LNCAP (cell line): ENCODE data around the gene COG4.

ENCODE experiments used
- TF ChIP-seq, protein P1 (sequence below): fragments of 450-650 bp; IDR thresholded peaks from 2 replicates; pipeline ENCODE4 v1.5.1; 2017; ENCODE audit warnings: mild to moderate bottlenecking

COG4 gene

DNA sequence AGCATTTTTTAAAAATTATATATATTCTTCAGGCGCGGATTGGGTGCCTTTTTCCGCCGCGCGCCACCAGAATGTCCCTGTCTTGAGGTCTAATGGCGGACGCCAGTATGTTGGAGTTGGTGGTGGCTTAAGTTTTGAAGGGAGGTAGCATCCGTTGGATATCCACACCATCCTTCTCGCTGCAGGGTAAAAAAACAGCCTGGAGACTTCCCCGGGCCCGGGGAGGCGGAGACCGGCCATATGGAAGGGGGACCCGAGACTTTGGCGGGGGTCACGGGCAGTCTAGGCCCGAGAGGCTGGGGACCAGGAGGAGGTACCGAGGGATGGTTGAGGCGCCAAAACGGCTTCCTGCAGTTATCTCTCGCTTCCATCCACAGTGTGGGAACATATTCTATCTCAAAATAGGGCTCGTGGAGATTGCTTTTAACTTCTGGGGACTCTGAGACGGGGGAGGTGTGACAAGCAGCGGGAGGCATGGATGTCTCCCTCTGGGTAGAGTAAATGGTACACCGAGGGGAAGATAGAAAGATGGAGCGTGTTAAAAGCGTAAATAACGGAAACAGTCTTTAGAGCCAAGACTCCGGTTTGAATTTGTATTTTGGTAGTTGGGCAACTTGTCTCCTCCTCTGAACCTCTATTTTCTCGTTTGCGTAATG, 517 bp upstream of the COG4 start, which contains the start of gene SF3B3:
Gene SF3B3, plus strand, starts transcription at position 74 of the 656 bp plus-strand sequence. CDS start 2,841 bp downstream, outside the sequence.
- TF ChIP-seq, protein P1, sequence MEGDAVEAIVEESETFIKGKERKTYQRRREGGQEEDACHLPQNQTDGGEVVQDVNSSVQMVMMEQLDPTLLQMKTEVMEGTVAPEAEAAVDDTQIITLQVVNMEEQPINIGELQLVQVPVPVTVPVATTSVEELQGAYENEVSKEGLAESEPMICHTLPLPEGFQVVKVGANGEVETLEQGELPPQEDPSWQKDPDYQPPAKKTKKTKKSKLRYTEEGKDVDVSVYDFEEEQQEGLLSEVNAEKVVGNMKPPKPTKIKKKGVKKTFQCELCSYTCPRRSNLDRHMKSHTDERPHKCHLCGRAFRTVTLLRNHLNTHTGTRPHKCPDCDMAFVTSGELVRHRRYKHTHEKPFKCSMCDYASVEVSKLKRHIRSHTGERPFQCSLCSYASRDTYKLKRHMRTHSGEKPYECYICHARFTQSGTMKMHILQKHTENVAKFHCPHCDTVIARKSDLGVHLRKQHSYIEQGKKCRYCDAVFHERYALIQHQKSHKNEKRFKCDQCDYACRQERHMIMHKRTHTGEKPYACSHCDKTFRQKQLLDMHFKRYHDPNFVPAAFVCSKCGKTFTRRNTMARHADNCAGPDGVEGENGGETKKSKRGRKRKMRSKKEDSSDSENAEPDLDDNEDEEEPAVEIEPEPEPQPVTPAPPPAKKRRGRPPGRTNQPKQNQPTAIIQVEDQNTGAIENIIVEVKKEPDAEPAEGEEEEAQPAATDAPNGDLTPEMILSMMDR = no peak

DNA sequence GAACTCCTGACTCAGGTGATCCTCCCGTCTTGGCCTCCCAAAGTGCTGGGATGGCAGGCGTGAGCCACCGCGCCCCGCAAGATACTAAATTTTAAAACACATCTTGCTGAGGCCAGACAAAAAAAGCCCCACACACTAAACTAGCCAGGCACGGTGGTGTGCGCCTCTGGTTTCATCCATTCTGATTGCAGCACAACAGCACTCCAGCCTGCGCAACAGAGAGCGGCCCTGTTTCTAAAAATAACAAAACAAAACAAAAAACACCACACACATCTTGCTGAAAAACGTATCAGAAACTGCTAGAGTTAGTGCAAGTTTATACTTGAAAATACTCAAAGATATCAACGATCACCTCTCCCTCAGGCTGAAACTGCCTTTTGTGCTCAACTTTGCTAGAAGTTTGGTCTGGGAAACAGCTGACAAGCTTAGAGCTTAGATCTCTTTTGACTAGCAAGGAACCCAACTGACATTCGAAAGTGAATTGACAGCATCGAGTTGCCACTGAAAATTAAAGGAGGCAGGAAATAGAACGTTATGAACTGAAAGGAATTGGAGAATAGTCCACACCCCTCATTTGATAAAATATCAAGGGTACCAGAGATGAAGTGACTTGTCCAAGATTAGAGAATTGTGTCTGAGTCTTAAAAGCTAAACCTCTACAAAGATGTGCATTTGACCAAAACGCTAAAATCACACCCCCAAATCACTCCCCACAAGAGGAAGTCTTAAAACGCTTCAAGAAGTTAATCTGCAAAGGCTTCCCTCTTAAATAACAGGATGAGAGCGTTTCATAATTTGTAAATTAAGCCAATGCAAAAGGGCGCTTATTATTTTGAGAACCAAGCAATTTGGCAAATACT, 908 bp downstream of the COG4 start:
- TF ChIP-seq, protein P1 = no peak

DNA sequence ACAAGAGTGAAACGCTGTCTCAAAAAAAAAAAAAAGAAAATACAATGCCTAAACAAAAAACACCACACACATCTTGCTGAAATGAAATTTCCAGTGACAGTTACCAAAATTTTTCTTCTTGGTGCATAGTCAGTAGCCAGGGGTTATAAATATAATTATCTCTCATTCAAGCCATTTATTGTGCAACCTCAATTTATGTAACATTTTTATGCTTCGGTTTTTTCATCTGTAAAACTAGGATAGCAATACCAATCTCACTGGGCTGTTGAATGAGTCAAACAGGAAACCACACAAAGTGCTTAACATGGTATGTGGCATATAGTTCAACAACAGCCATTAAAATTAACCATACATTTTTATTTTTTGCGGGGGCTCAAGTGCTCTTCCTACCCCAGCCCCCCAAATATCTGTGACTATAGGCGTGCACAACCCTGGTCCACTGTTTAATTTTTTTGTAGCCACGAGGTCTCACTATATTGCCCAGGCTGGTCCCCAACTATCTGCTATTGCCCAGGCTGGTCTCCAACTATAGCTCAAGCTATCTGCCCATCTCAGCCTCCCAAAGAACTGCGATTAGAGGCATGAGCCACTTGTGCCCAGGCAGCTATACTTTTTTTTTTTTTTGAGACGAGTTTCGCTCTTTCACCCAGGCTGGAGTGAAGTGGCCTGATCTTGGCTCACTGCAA, 2.6 kb downstream of the COG4 start:
- TF ChIP-seq, protein P1 = no peak

DNA sequence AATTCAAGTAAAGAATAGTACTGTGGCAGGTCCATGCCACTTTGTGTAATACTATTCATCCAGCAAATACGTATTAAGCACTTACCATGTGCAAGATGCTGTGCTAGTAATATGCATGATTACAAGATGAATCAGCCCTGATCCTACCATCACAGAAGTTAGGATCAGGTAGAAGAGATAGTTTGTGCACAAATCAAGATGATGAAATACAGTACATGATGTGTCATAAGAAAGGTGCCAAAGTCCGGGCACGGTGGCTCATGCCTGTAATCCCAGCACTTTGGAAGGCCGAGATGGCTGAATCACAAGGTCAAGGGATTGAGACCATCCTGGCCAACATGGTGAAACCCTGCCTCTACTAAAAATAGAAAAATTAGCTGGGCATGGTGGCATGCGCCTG, 10.9 kb downstream of the COG4 start:
- TF ChIP-seq, protein P1 = no peak

DNA sequence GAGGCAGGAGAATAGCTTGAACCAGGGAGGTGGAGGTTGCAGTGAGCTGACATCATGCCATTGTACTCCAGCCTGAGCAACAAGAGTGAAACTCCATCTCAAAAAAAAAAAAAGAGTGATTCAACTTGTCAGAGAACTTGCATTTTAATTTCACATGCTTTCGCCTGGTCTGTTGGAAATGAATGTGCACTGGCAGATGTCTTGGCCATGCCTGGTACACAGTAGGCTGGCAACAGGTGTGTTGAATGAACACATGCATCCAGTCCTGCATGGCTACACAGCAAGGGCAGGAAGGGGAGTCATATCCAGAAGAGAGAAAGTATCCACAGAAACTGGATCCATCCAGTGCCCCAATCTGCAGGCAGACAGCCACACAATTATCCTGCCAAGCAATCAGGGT, 11.5 kb downstream of the COG4 start:
- TF ChIP-seq, protein P1 = no peak

DNA sequence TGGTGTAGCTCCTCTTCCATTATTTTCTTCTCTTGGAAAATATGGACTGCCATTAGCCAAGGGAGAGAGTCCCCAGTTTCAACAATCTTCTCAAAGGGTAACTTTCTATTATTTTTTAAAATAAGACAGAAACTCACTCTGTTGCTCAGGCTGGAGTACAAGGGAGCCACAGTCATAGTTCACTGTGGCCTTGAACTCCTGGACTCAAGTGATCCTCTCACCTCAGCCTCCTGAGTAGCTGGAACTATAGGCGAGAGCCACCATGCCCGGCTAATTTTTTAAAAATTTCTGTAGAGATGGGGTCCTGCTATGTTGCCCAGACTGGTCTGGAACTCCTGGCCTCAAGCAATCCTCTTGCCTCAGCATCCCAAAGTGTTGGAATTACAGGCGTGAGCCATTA, 13.1 kb downstream of the COG4 start:
- TF ChIP-seq, protein P1 = no peak

DNA sequence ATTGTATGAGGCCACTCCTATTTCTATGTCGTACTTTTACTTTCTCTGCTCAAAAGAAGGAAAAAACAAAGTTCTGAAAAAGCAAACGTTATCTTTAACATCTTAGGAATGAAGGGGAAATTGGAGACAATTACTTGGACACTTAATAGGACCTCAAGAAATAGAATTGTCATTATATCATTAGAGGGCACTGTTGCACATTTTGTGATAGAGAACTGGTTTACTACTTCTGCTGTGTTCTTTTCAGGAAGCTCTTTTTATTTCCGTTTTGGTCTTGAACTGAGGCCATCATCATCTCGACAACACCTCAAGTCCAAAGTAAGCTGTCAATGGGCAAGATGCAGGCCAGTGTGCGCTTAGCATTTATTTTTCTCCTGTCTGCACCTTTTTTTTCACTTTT, 14.6 kb downstream of the COG4 start:
- TF ChIP-seq, protein P1 = no peak; the same call in 1 of the 2 replicates
